Measurements from ENCODE around the gene LDLRAP1. TPM values are rescaled to one million over a fixed set of nuclear protein-coding genes. Genes with fewer than 3 reads are reported as not detected.

The LDLRAP1 gene
- total and polyA plus RNA-seq, 2 donors (not counting 3 experiments of a cell fraction or from before 2014, with no cell fraction given) = 23.1 to 24.7 TPM

DNA sequence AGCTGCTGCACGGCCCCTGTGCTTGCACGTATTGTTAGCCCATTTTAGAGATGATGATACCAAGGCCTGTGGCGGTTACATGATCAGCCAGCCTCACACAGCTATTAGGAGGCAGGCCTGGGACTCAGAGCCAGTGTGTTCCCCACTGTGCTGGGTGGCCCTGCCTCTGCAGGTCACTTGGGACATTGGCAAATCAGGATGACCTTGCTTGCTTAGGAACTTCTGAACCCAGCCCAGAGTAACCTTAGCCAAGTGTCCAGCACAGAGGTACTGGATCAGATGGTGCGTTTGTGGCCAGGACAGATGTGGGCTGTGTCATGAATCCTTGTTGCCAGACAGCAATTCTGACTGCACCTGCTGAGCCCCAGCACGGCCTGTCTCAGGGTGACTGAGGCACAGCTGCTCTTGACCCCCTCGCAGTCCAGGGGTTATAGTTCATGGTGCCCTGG lies 28.1 kb downstream of the LDLRAP1 start:
- Histone ChIP-seq H3K4me2 (ENCODE audit: insufficient read depth, low read length) (no peak overlapping the region), H3K9me3 (replicated peaks; ENCODE audit: control insufficient read depth, insufficient read depth, low read length) (no peaks in the 10 kb centered on the region), H3K9ac (replicated peaks; ENCODE audit: extremely low read depth, insufficient read depth, low read length) (no peak overlapping the region), H3K27ac (ENCODE audit: insufficient read depth, low read depth, low read length) (no peak overlapping the region), H4K20me1 (replicated peaks; ENCODE audit: control insufficient read depth, extremely low read depth, insufficient read depth, low read length) (no peaks in the 10 kb centered on the region), H3K9me1 (replicated peaks; ENCODE audit: control insufficient read depth, extremely low read depth, insufficient read depth, low read length) (no peaks in the 10 kb centered on the region), H3K36me3 (ENCODE audit: control insufficient read depth in 2 of 2, extremely low read depth in 1 of 2, insufficient read depth in 2 of 2, low read length in 2 of 2) (no peaks in the 10 kb centered on the region), H2AFZ (ENCODE audit: low read depth, low read length) (no peak overlapping the region), H3K4me1 (ENCODE audit: control insufficient read depth, extremely low read depth, insufficient read depth, low read length) (peaks cover 6% of the 10 kb centered on the region), H3K4me3 (replicated peaks in 1 of 3; ENCODE audit: insufficient read depth in 1 of 3, low read depth in 1 of 3, low read length in 3 of 3) (no peak overlapping the region), H3K79me2 (ENCODE audit: control insufficient read depth, insufficient read depth, low read length) (no peaks in the 10 kb centered on the region), H3K27me3 (ENCODE audit: control insufficient read depth in 2 of 2, insufficient read depth in 2 of 2, low read length in 2 of 2) (no peaks in the 10 kb centered on the region)
- no peak for FAIRE-seq
- no TSS peak for BruUV-seq (replicated peaks)
- no peak for DNase-seq (ENCODE audit: low read depth, low spot score)
- dilution Hi-C loops (cut with MboI; ENCODE audit: extremely low pct_ligation_motif_present, low sequenced_read_pairs) = no loop called here
- ChIA-PET CTCF (interaction anchor here (1.6 to 2.7 kb wide), 9 partner anchors 10 to 71 kb away, joined by 4 to 22 read pairs (median 9); no protein-coding TSS in a partner anchor), POLR2A (no interaction called here)
- TF ChIP-seq JUN (IDR thresholded peaks at IDR 0.05; ENCODE audit: borderline replicate concordance, insufficient read depth, insufficient read length, low read depth) (no peak), POLR2AphosphoS5 (IDR thresholded peaks at IDR 0.05; ENCODE audit: insufficient read depth, low read depth, low read length) (no peak), FOS (IDR thresholded peaks at IDR 0.05; ENCODE audit: borderline replicate concordance, insufficient read depth, low read length) (no peak), GATA2 (IDR thresholded peaks at IDR 0.05; ENCODE audit: insufficient read depth, insufficient read length, low read depth, low read length) (no peak)
- intact Hi-C loops (cut with micrococcal nuclease) = no loop called here

- DNase-seq (ENCODE audit: low read depth, low spot score) (no peak), FAIRE-seq (no peak)
- Histone ChIP-seq H3K9me3 (replicated peaks; ENCODE audit: control insufficient read depth, insufficient read depth, low read length) (no peaks in the 10 kb centered on the region), H3K9ac (replicated peaks; ENCODE audit: extremely low read depth, insufficient read depth, low read length) (no peak overlapping the region), H3K9me1 (replicated peaks; ENCODE audit: control insufficient read depth, extremely low read depth, insufficient read depth, low read length) (no peaks in the 10 kb centered on the region), H3K4me3 (replicated peaks in 1 of 3; ENCODE audit: insufficient read depth in 1 of 3, low read depth in 1 of 3, low read length in 3 of 3) (no peak overlapping the region), H3K4me1 (ENCODE audit: control insufficient read depth, extremely low read depth, insufficient read depth, low read length) (peaks cover 6% of the 10 kb centered on the region), H2AFZ (ENCODE audit: low read depth, low read length) (no peak overlapping the region), H3K27ac (ENCODE audit: insufficient read depth, low read depth, low read length) (no peak overlapping the region), H3K4me2 (ENCODE audit: insufficient read depth, low read length) (no peak overlapping the region), H3K79me2 (ENCODE audit: control insufficient read depth, insufficient read depth, low read length) (no peaks in the 10 kb centered on the region), H3K36me3 (ENCODE audit: control insufficient read depth in 2 of 2, extremely low read depth in 1 of 2, insufficient read depth in 2 of 2, low read length in 2 of 2) (no peaks in the 10 kb centered on the region), H4K20me1 (replicated peaks; ENCODE audit: control insufficient read depth, extremely low read depth, insufficient read depth, low read length) (no peaks in the 10 kb centered on the region), H3K27me3 (ENCODE audit: control insufficient read depth in 2 of 2, insufficient read depth in 2 of 2, low read length in 2 of 2) (no peaks in the 10 kb centered on the region)
- BruUV-seq (replicated peaks) = no TSS peak
- POLR2A ChIA-PET = no interaction called here
- intact Hi-C loops (cut with micrococcal nuclease) (no loop called here), dilution Hi-C loops (cut with MboI; ENCODE audit: extremely low pct_ligation_motif_present, low sequenced_read_pairs) (no loop called here)
- TF ChIP-seq MYC (IDR thresholded peaks at IDR 0.05; ENCODE audit: low read depth, low read length) (no peak), POLR2AphosphoS5 (IDR thresholded peaks at IDR 0.05; ENCODE audit: insufficient read depth, low read depth, low read length) (no peak), EZH2 (IDR thresholded peaks at IDR 0.05; ENCODE audit: borderline replicate concordance, low read depth, low read length, severe bottlenecking) (no peak), FOS (IDR thresholded peaks at IDR 0.05; ENCODE audit: borderline replicate concordance, insufficient read depth, low read length) (no peak)
- TF ChIP-seq, protein P1, sequence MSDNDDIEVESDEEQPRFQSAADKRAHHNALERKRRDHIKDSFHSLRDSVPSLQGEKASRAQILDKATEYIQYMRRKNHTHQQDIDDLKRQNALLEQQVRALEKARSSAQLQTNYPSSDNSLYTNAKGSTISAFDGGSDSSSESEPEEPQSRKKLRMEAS (IDR thresholded peaks at IDR 0.05; ENCODE audit: insufficient read depth, insufficient read length) = no peak
- CTCF ChIA-PET = interaction anchor here (0.6 to 2.7 kb wide), 34 partner anchors 9 to 425 kb away, joined by 3 to 22 read pairs (median 4); partner anchors contain the start of genes LDLRAP1 and PAFAH2
Observed at GRCh38 chr1:25572107-25572506, 28.7 kb downstream of the LDLRAP1 start.

All from endothelial cell of umbilical vein (primary cell).